Measurements from ENCODE around the gene BOK. TPM values are rescaled to one million over a fixed set of nuclear protein-coding genes. Genes with fewer than 3 reads are reported as not detected.
A peak's percentile ranks its signal among the peaks of the same experiment; 100 is the strongest.

The BOK gene
- total and polyA plus RNA-seq, 2 of the 13 experiments (the other 11 are each of a cell fraction or from before 2014, with no cell fraction given) = 35.5 to 39.2 TPM

- TF ChIP-seq NR0B2 (CRISPR knock-in tag; IDR thresholded peaks at IDR 0.05) (no peak), ZNF850 (CRISPR knock-in tag; conservative IDR thresholded peaks at IDR 0.05) (no peak), MEIS1 (CRISPR knock-in tag; IDR thresholded peaks at IDR 0.05; ENCODE audit: borderline replicate concordance) (0 out of 2 replicates have a peak, but pooled peaks have one; percentile 18), POLR2AphosphoS2 (IDR thresholded peaks at IDR 0.05; ENCODE audit: low read depth, low read length) (0 out of 2 replicates have a peak, but pooled peaks have one; percentile 23), CENPT (CRISPR knock-in tag; IDR thresholded peaks at IDR 0.05; ENCODE audit: low read depth) (no peak), ETV5 (CRISPR knock-in tag; IDR thresholded peaks at IDR 0.05; ENCODE audit: borderline replicate concordance) (no peak), NR2F1 (CRISPR knock-in tag; IDR thresholded peaks at IDR 0.05) (no peak), IRX3 (CRISPR knock-in tag; IDR thresholded peaks at IDR 0.05; ENCODE audit: borderline replicate concordance, low read depth) (no peak), STAT5B (CRISPR knock-in tag; IDR thresholded peaks at IDR 0.05) (no peak), RAD51 (IDR thresholded peaks at IDR 0.05; ENCODE audit: borderline replicate concordance) (no peak), ELF1 (CRISPR knock-in tag; IDR thresholded peaks at IDR 0.05) (no peak), SOX6 (IDR thresholded peaks at IDR 0.05) (no peak), SOX6 (CRISPR knock-in tag; IDR thresholded peaks at IDR 0.05) (no peak), ZNF317 (CRISPR knock-in tag; IDR thresholded peaks at IDR 0.05) (no peak), SAFB2 (CRISPR knock-in tag; IDR thresholded peaks at IDR 0.05; ENCODE audit: borderline replicate concordance, low read depth) (no peak), AHDC1 (CRISPR knock-in tag; IDR thresholded peaks at IDR 0.05; ENCODE audit: borderline replicate concordance) (no peak), MTERF4 (CRISPR knock-in tag; IDR thresholded peaks at IDR 0.05) (no peak), RNF2 (conservative IDR thresholded peaks at IDR 0.05; ENCODE audit: low read depth) (no peak), ZNF20 (CRISPR knock-in tag; IDR thresholded peaks at IDR 0.05) (no peak), SMAD9 (CRISPR knock-in tag; IDR thresholded peaks at IDR 0.05) (no peak), ZNF788 (CRISPR knock-in tag; IDR thresholded peaks at IDR 0.05; ENCODE audit: borderline replicate concordance) (no peak), ZNF607 (CRISPR knock-in tag; IDR thresholded peaks at IDR 0.05; ENCODE audit: borderline replicate concordance) (peak; percentile 24; the same call in 1 of the 2 replicates), ZMYM4 (CRISPR knock-in tag; IDR thresholded peaks at IDR 0.05) (no peak), HMG20B (CRISPR knock-in tag; conservative IDR thresholded peaks at IDR 0.05) (no peak), ZKSCAN8 (CRISPR knock-in tag; IDR thresholded peaks at IDR 0.05; ENCODE audit: borderline replicate concordance) (no peak)
Measured at GRCh38 chr2:241575624-241576292, 17.2 kb downstream of the BOK start (continued).
